Dendritic cell treated with granulocyte-macrophage colony-stimulating factor and Interleukin-4, amounts not matched to agents 40 ng/mL and 50 ng/mL, for 4 days (primary cell): ENCODE data around the gene EVX2.
A peak's percentile ranks its signal among the peaks of the same experiment; 100 is the strongest.

Experiments
- H3K27ac Mint-ChIP-seq: one replicate; pipeline ENCODE4 v1.8.0; 2022; ENCODE audit warnings: mild to moderate bottlenecking, mixed read lengths
- H3K27me3 Mint-ChIP-seq: one replicate; pipeline ENCODE4 v1.8.0; 2022; ENCODE audit warnings: mild to moderate bottlenecking, mixed read lengths
- H3K36me3 Mint-ChIP-seq: one replicate; pipeline ENCODE4 v1.8.0; 2022; ENCODE audit warnings: low read depth, mixed read lengths
- H3K4me1 Mint-ChIP-seq: one replicate; pipeline ENCODE4 v1.8.0; 2022; ENCODE audit warnings: low read depth, mixed read lengths
- H3K4me3 Mint-ChIP-seq: one replicate; pipeline ENCODE4 v1.8.0; 2022; ENCODE audit warnings: mild to moderate bottlenecking, moderate library complexity, mixed read lengths
- H3K9me3 Mint-ChIP-seq: one replicate; pipeline ENCODE4 v1.8.0; 2022; ENCODE audit warnings: mixed read lengths
- intact Hi-C: fragments of 100-400 bp; cut with micrococcal nuclease; formaldehyde crosslinking; loops from one replicate; pipeline ENCODE4 v1.15.0; 2022

Gene EVX2

DNA sequence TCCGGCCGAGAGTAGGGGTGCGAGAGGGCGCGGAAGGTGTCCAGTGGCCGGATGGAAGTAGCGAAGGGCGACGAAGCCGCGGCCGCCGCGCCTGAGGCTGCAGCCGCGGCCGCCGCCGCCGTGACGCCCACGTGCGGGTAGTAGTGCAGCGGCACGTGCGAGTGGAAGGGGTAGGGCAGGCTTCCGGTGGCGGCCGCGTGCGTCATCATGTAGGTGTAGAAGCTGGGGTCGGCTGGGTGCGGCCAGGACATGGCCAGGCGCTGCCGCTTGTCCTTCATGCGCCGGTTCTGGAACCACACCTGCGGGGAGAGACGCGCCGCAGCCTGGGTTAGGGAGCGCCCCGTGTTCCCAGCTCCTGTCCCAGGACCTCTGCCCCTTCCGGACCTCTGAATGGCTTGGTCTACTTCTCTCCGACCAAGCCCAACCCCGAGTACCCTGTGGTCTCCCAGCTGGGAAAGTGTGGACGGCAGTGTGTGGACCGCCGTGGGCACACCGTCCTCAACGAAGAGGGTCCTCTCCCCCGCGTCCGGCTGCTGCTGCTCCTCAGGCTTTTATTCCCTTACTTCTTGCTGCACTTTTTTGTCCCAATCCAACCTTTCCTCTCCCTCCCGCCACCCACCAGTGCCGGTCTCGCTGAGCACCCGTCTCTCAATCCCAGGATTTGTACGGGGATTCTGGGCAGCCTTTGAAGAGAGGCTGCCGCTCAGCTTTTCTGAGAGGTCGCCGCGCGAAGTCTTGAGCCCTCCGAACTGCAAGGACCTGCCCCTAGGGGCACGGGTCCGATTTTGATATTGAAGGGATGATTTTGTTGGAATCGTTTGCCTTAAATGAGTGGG, 3.0 kb downstream of the EVX2 start:
- Mint-ChIP-seq H3K27ac (no peak overlapping the region), H3K4me1 (peaks cover 42% of the 10 kb centered on the region), H3K36me3 (no peaks in the 10 kb centered on the region), H3K27me3 (peaks cover 81% of the 10 kb centered on the region), H3K9me3 (no peaks in the 10 kb centered on the region), H3K4me3 (peak overlapping the region; percentile 53)
- intact Hi-C loops, result no loop called here

DNA sequence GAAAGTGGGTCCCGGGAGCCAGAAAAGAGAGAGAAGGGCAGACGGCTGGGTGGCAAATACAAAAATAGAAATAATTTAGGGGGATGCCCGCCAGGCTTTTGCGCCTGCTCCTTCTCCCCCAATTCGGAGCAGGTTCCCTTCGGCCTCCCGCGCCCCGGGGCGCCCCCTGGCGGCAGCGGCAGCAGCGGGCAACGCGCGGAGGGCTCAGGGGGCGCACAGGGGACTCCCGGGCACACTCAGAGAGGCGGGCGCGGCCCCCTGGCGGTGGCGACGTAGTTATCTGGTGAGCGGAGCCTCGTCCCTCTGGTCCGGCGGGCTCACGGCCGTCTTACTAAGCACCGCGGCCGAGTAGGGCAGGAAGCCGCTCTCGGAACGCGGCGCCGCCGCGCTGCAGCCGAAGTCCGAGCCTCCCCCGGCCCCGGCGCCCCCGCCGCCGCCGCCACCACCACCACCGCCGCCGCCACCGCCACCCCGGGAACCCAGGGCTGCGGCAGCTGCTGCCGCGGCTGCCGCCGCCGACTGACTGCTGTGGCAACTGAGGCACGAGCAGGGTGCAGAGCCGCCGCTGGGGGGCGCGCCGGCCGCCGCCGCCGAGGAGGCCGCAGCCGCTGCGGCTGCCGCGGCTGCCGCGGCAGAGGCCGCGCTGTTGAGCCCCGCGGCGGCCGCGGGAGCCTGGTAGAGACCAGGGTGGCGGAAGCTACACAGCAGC, 3.8 kb downstream of the EVX2 start:
- intact Hi-C loops, result no loop called here
- no peaks in the 10 kb centered on the region for H3K9me3 Mint-ChIP-seq

DNA sequence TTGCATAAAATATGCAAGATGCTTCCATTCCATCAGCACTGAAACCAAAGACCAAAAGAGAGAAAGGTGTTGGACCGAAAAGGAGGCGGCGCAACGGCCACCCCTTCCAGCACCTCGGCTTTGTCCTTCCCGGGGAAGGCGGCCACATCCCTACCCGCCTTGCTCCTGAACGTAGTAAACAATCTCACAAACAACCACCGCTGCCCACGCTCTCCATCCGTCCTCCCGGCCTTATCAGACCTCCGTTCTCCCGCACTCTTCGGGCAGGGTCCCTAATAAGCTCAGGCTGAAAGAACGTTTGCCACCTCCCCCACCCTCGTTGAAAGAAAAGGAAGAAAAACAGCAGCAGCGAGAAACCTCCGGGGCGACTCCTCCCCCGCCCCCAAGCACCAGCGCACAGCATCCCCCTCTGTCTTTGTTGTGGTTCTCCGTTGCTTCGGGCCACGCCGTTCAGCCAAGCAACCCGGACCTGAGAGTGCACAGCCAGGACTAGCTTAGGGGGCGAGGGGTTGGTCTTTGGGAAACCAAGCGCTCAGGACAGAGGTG, 4.4 kb downstream of the EVX2 start:
- Mint-ChIP-seq H3K27ac (no peak overlapping the region), H3K36me3 (no peaks in the 10 kb centered on the region), H3K9me3 (no peaks in the 10 kb centered on the region), H3K4me1 (peaks cover 32% of the 10 kb centered on the region), H3K27me3 (peaks cover 81% of the 10 kb centered on the region), H3K4me3 (peak overlapping the region; percentile 53)
- intact Hi-C loops, result no loop called here

More for the DNA sequence above, 3.8 kb downstream of the EVX2 start:
- Mint-ChIP-seq H3K4me1 (peaks cover 38% of the 10 kb centered on the region), H3K27me3 (peaks cover 81% of the 10 kb centered on the region), H3K36me3 (no peaks in the 10 kb centered on the region), H3K4me3 (peak overlapping the region; percentile 53), H3K27ac (no peak overlapping the region)

DNA sequence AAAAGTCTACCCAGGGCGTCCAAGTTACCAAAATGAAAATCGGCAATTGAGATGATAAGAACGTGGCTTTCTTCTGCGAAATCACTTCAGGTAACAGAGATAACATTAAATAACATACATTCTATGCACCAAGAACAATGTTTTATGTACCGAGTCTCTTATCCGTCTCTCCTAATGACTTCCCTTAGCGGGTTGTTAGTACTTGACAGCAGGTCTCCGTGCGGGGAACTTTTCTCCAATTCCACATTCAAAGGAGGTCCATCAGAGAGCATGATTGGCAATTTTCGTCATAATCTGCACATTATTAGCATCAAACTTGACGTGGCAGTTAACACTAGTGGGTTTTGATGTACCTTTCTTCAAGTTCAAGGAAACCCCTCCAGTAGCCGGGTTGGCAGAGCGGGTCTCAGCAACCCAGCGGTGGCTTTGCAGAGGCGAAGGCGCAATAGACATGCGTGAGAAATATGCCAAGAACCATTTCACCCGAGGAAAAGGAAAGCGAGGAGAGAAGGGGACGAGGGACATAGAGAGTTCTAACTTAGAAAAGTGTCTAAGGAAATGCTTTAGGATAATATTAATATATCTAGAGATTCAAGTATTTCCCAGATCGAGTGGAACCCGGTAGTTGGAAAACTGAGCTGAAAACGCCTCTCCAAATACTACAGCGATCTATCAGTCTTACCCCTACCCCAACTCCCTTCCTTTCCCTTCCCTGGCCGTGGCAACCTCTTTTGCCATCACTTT, 5.0 kb downstream of the EVX2 start:
- H3K9me3 Mint-ChIP-seq, result no peaks in the 10 kb centered on the region
- H3K4me1 Mint-ChIP-seq, result peaks cover 31% of the 10 kb centered on the region
- H3K4me3 Mint-ChIP-seq, result no peak overlapping the region
- H3K27me3 Mint-ChIP-seq, result peaks cover 81% of the 10 kb centered on the region
- no peaks in the 10 kb centered on the region for H3K36me3 Mint-ChIP-seq
- intact Hi-C loops, result no loop called here
- no peak overlapping the region for H3K27ac Mint-ChIP-seq

DNA sequence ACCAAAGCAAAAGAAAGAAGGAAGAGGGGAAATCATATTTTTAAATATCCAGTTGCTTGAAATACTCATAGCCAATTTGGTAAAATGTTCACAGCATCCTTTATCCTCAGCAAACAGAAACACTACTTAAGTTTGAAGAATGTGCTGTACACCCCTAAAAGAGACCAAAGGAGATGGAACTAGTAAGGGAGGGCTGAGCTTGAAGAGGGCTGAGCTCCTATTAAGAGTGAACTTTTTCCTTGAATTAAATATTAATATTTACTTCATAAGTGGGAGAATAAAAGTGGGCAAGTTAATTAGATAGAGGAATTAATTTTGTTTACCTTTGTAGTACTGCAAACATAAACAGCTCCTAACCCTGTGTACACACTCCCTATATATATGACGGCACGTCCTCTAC, 7.0 kb downstream of the EVX2 start:
- Mint-ChIP-seq H3K4me3 (no peak overlapping the region), H3K27me3 (peaks cover 80% of the 10 kb centered on the region), H3K36me3 (no peaks in the 10 kb centered on the region), H3K27ac (no peak overlapping the region), H3K4me1 (peaks cover 25% of the 10 kb centered on the region), H3K9me3 (no peaks in the 10 kb centered on the region)
- intact Hi-C loops, result no loop called here

DNA sequence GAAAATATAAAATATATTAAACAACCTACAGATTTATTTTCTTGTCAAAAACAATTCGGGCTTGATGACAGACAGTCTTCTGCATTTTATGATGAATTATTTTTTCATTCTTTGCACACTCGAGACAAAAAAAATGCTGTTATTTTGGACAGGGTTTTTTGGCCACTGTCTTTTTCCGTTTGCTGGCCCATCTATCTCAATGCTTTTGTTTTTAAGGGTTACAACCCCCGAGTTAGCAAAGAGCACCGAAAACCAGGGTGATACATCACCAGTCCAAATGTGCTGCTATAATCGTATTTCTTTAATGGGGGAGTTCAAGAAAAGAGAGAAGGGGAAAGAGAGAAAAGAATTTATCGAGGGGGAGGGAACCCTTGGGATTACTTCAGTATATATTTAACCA, 7.7 kb downstream of the EVX2 start:
- no peak overlapping the region for H3K27ac Mint-ChIP-seq
- H3K4me1 Mint-ChIP-seq, result peaks cover 29% of the 10 kb centered on the region
- no peak overlapping the region for H3K4me3 Mint-ChIP-seq
- H3K27me3 Mint-ChIP-seq, result peaks cover 80% of the 10 kb centered on the region
- H3K36me3 Mint-ChIP-seq, result no peaks in the 10 kb centered on the region
- no peaks in the 10 kb centered on the region for H3K9me3 Mint-ChIP-seq
- intact Hi-C loops, result no loop called here

DNA sequence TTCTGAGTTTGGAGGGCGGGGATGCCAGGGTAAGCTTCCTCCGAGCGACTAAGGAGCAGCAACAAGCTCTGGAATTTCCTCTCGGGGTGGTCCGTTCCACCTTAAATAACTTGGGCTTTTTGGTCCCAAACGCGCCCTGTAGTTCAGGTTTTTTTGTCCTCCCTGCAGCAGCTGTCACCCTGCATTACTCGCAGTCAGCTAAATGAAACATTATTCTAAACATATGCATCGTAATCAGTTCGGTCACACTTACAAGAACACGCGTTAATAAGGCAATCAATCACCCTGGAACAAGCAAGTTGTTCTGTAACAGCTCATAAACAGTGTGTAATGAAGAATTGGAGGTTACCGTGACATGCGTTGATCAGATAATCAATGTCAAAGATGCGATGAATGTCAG, 8.3 kb downstream of the EVX2 start:
- Mint-ChIP-seq H3K9me3 (no peaks in the 10 kb centered on the region), H3K36me3 (no peaks in the 10 kb centered on the region), H3K27me3 (peaks cover 80% of the 10 kb centered on the region), H3K4me3 (no peak overlapping the region), H3K4me1 (peaks cover 24% of the 10 kb centered on the region), H3K27ac (no peak overlapping the region)
- intact Hi-C loops, result no loop called here

DNA sequence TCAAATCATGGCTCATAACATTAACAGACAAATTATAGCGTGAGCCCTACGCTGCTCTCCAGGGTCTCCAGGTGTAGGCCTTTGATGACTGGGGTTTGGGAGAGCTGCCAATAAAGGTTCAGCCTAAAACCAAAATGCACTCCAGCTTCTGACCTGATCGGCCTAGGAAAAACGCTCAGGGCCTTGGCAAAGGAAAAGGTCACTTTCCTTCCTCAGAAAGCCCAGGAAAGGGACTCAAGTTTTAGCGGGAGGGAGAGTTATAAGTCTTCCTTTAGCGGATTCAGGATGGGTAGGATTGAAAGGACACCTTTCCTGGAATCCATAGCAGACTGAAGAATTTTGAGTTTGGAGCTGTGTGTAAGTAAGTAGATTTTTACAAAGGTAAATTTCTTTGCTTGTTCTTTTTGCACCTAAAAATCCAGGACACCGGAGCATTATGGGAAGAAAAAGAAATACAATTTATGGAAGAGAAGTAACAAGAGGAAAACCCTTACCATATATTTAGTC, 8.8 kb downstream of the EVX2 start:
- Mint-ChIP-seq H3K4me1 (peaks cover 22% of the 10 kb centered on the region), H3K27ac (no peak overlapping the region), H3K4me3 (no peak overlapping the region), H3K9me3 (no peaks in the 10 kb centered on the region), H3K36me3 (no peaks in the 10 kb centered on the region), H3K27me3 (peaks cover 83% of the 10 kb centered on the region)
- intact Hi-C loops, result no loop called here

DNA sequence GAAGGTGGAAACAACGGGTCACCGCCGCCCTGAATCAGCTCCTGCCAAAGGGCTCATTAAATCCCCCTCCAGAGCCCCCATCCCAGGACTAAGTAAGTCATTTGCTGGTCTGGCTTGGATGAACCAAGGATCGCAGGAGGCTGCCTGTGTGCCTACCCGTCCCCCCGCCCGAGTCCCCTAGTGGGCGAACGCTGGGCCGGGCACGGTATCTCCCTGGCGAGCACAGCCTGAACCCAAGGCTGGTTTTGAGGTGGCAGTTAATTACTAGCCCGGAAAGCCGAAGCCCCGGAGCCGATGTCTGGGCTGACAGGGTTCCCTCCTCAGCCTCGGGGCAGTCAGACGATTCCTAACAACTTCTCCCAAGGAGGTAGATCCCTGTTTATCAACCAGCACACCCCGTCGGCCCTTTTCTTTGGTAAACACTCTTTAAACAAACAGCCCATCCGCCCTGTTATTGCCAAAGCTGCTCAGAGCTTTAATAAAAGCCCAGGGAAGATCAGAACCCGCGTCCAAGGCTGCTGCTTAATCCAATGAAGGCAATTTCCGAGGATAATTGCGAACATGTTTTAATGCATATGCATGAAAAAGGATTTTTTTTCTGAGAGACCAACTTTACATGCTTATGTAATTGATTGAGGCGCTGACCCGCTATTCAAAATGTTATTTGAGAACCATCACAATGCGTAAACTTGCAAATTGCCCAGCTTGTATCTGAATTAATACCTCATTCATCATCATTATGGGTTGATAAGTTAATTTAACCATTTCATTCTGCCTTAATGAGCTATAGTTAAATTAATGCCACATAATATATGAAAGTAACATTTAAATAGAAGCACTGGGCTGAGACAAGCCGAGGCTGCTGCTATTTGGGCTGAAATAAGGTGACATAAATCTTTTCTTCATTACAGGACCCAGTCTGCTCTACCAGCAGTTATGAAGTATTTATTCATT, 10.5 kb downstream of the EVX2 start:
- H3K4me3 Mint-ChIP-seq, result no peak overlapping the region
- intact Hi-C loops, result no loop called here
- peaks cover 84% of the 10 kb centered on the region for H3K27me3 Mint-ChIP-seq
- no peaks in the 10 kb centered on the region for H3K9me3 Mint-ChIP-seq
- H3K4me1 Mint-ChIP-seq, result peaks cover 5% of the 10 kb centered on the region
- no peaks in the 10 kb centered on the region for H3K36me3 Mint-ChIP-seq
- no peak overlapping the region for H3K27ac Mint-ChIP-seq

DNA sequence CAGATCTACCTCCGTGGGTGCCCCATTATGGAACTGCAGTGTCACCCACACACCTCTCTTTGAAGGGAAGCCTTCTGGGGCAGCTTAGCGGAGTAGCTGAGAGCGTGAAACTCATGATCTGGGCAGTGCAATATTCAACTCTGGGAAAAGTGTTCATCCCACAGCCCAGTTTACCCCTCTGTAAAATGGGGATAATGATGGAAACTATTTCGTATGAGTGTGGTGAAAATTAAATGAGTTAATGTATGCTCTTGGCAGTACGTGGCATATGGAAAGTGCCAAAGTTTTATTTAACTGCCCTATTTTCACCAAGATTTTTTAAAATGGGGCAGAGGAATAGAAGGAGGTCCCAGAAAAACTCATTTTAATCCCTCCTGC, 11.5 kb downstream of the EVX2 start:
- no peak overlapping the region for H3K4me3 Mint-ChIP-seq
- H3K9me3 Mint-ChIP-seq, result no peaks in the 10 kb centered on the region
- H3K27me3 Mint-ChIP-seq, result peaks cover 93% of the 10 kb centered on the region
- H3K4me1 Mint-ChIP-seq, result peaks cover 11% of the 10 kb centered on the region
- intact Hi-C loops, result no loop called here
- no peak overlapping the region for H3K27ac Mint-ChIP-seq
- no peaks in the 10 kb centered on the region for H3K36me3 Mint-ChIP-seq

DNA sequence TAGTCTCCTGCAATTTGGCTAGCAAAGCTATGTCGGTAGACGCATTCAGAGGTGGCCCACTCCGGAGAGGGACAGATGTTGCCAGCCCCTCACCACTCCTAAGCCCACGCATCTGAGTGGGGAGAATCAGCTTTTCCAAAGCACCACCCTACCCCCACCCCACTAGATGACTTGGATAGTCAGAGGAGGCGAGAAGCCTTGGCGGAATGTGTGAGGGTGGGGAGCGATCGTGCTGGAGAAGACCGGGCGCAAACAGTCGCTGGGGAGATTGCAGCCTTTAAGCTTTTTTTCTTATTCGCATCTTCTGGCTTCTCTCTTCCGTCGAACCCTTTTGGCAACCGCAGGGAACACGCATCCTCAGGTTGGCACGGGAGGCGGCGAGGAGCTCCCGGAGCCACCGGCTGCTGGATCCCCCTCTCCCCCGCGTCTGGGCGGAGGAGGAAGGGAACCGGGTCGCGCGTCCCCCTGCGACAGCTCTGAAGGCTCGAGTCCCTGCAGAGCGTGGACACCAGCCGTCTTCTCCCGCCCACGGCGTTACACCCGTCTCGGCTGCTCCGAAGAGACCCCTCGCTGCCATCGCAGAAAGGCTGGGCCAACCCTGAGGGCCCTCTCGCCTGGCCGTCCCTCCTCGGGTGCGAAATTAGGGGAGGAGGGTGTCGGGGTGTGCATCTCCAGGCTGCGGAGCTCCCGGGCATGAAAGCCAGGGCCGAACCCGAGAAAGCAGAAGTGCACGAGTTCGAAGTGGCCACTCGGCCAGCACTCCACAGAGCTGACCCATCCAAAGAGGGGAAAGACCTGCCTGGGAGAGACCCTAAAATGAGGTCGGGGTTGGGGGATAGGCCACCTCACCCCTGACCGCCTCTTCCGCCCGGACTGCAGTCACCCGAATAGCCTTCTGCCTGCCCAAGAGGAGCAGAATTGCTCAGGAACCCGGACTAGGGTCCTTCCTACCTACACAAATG, 12.2 kb downstream of the EVX2 start:
- Mint-ChIP-seq H3K27me3 (peaks cover 98% of the 10 kb centered on the region), H3K27ac (no peak overlapping the region), H3K9me3 (no peaks in the 10 kb centered on the region), H3K36me3 (no peaks in the 10 kb centered on the region), H3K4me1 (peaks cover 14% of the 10 kb centered on the region), H3K4me3 (no peak overlapping the region)
- intact Hi-C loops, result no loop called here

DNA sequence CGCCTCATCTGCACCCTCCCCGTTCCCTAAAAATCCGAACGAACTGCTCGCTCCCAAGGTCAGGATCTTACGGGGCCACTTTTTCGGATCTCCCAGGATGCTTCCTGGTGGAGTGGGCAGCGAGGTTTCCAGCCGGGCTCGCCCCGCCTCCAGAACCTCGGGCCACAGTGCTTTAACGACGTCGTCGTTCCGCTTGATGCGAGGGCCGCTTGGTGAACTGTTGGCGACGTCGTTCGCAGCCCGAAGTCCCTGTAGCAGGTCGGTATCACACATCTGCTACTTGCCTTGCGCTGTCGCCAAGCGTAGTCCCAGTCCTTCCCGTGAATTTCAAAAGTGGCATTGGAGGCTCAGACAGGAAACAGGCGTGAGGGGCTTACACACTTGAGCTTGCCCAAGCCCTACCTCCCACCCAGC, 15.3 kb downstream of the EVX2 start:
- no peaks in the 10 kb centered on the region for H3K36me3 Mint-ChIP-seq
- no peak overlapping the region for H3K4me3 Mint-ChIP-seq
- H3K27ac Mint-ChIP-seq, result no peak overlapping the region
- intact Hi-C loops, result no loop called here
- peaks cover 14% of the 10 kb centered on the region for H3K4me1 Mint-ChIP-seq
- H3K9me3 Mint-ChIP-seq, result no peaks in the 10 kb centered on the region
- peaks cover 96% of the 10 kb centered on the region for H3K27me3 Mint-ChIP-seq
